Effector memory CD8-positive, alpha-beta T cell (primary cell): ENCODE results near the gene SPO11.

Experiments used
- ATAC-seq: fragments of 150-1000 bp; cut with Tn5 transposase; replicated peaks from 2 replicates; pipeline ENCODE4 v1.10.0; 2021; ENCODE audit warnings: mild to moderate bottlenecking, moderate library complexity
- DNase-seq, 3 experiments: peaks; one replicate each; pipeline ENCODE4 v3.0.0; 2021
- H3K27ac Mint-ChIP-seq, 2 donors: one replicate each; pipeline ENCODE4 v1.8.0; 2022; ENCODE audit warnings: mild to moderate bottlenecking in 2 of 2, mixed read lengths in 2 of 2, moderate library complexity in 2 of 2
- H3K27me3 Mint-ChIP-seq, 2 donors: one replicate each; pipeline ENCODE4 v1.8.0; 2022; ENCODE audit warnings: mixed read lengths in 2 of 2
- H3K36me3 Mint-ChIP-seq: one replicate; pipeline ENCODE4 v1.8.0; 2022; ENCODE audit warnings: mild to moderate bottlenecking, moderate library complexity, mixed read lengths; ENCODE audit not compliant: insufficient read depth
- H3K4me1 Mint-ChIP-seq, 2 donors: one replicate each; pipeline ENCODE4 v1.8.0; 2022; ENCODE audit warnings: low read depth in 2 of 2, mixed read lengths in 2 of 2
- H3K4me3 Mint-ChIP-seq, 2 donors: one replicate each; pipeline ENCODE4 v1.8.0; 2022; ENCODE audit warnings: mild to moderate bottlenecking in 2 of 2, mixed read lengths in 2 of 2, moderate library complexity in 2 of 2
- H3K9me3 Mint-ChIP-seq, 2 donors: one replicate each; pipeline ENCODE4 v1.8.0; 2022; ENCODE audit warnings: mixed read lengths in 2 of 2

Gene SPO11

DNA sequence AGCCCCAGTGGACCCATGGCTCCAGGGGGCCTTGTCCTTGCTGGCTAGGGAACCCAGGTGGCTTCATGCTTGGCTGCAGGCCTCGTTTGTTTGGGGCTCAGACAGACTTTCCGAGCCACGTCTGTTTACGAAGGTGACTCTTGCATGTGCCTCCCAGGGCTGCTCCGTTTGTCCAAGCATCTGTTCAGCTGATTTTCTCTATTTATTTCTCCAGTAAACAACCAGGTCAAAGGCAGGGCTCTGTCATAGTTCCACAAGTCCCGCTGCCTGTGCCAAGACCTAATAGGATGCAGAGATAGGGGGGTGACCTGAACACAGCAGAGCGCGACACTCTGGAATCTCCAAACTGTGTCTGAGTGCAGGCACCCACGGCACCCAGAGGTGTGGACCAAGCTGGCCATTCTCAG is 12.8 kb upstream of the SPO11 start:
- peaks cover 43 to 56% of the 10 kb centered on the region in 2 donors for H3K27me3 Mint-ChIP-seq
- no peak for ATAC-seq

GRCh38 chr20:57317316-57317788 is 12.3 kb upstream of the SPO11 start:
- Mint-ChIP-seq H3K4me3 (no peak overlapping the region), H3K27me3 (peaks cover 48 to 62% of the 10 kb centered on the region in 2 donors), H3K36me3 (no peaks in the 10 kb centered on the region), H3K9me3 (no peaks in the 10 kb centered on the region), H3K27ac (no peak overlapping the region), H3K4me1 (peaks cover 2 to 4% of the 10 kb centered on the region in 2 donors)
- DNase-seq, result no peak
- no peak for ATAC-seq

More for the DNA sequence above, 12.8 kb upstream of the SPO11 start:
- Mint-ChIP-seq H3K4me3 (no peak overlapping the region), H3K9me3 (no peaks in the 10 kb centered on the region), H3K4me1 (peaks cover 2 to 4% of the 10 kb centered on the region in 2 donors), H3K27ac (no peak overlapping the region), H3K36me3 (no peaks in the 10 kb centered on the region)
- DNase-seq, result no peak

- Mint-ChIP-seq H3K36me3 (no peaks in the 10 kb centered on the region), H3K9me3 (no peaks in the 10 kb centered on the region), H3K4me3 (no peak overlapping the region), H3K4me1 (peaks cover 2 to 4% of the 10 kb centered on the region in 2 donors), H3K27ac (no peak overlapping the region), H3K27me3 (peaks cover 53 to 67% of the 10 kb centered on the region in 2 donors)
- peak; percentile 52 for ATAC-seq
- peak in 1 of 3 experiments; percentile 5 for DNase-seq
These were observed 11.7 kb upstream of the SPO11 start for GRCh38 chr20:57317789-57318371.

- Mint-ChIP-seq H3K4me1 (peaks cover 2 to 4% of the 10 kb centered on the region in 2 donors), H3K9me3 (no peaks in the 10 kb centered on the region), H3K27ac (no peak overlapping the region), H3K27me3 (peaks cover 55 to 72% of the 10 kb centered on the region in 2 donors), H3K4me3 (no peak overlapping the region), H3K36me3 (no peaks in the 10 kb centered on the region)
- no peak for DNase-seq
- no peak for ATAC-seq
These were observed 10.0 kb upstream of the SPO11 start for GRCh38 chr20:57319584-57319983.

GRCh38 chr20:57320358-57320757 is 9.2 kb upstream of the SPO11 start:
- Mint-ChIP-seq H3K27me3 (peaks cover 51 to 77% of the 10 kb centered on the region in 2 donors), H3K36me3 (no peaks in the 10 kb centered on the region), H3K4me1 (peaks cover 2 to 4% of the 10 kb centered on the region in 2 donors), H3K9me3 (no peaks in the 10 kb centered on the region), H3K4me3 (no peak overlapping the region), H3K27ac (no peak overlapping the region)
- ATAC-seq, result no peak
- DNase-seq, result no peak

DNA sequence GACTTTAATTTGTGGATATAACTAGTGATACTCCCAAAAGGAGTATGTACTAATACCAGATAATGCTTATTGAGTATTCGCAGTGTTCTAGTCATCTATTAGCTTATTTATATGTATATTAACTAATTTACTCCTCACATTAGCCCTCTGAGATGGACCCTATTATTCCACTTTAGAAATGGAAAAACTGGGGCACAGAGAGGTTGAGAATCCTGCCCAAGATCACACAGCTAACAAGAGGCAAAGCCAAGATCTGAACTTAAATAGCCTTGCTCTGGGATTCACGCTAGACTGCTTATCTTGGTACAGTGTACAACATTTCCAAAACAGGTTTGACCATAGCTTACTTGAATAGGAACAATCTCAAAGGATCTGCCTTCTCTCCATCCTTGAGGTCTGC is 8.5 kb upstream of the SPO11 start:
- Mint-ChIP-seq H3K27me3 (peaks cover 46 to 75% of the 10 kb centered on the region in 2 donors), H3K36me3 (no peaks in the 10 kb centered on the region), H3K4me3 (no peak overlapping the region), H3K4me1 (peaks cover 2 to 4% of the 10 kb centered on the region in 2 donors), H3K27ac (no peak overlapping the region), H3K9me3 (no peaks in the 10 kb centered on the region)
- DNase-seq (no peak), ATAC-seq (no peak)

- DNase-seq, result no peak
- no peaks in the 10 kb centered on the region for H3K36me3 Mint-ChIP-seq
- no peak for ATAC-seq
- no peak overlapping the region for H3K27ac Mint-ChIP-seq
- H3K4me3 Mint-ChIP-seq, result no peak overlapping the region
- H3K9me3 Mint-ChIP-seq, result no peaks in the 10 kb centered on the region
- H3K27me3 Mint-ChIP-seq, result peaks cover 53 to 82% of the 10 kb centered on the region in 2 donors
- peaks cover 2 to 4% of the 10 kb centered on the region in 2 donors for H3K4me1 Mint-ChIP-seq
These were observed 7.1 kb upstream of the SPO11 start for GRCh38 chr20:57322476-57322875.

- DNase-seq, result no peak
- peaks cover 57 to 82% of the 10 kb centered on the region in 2 donors for H3K27me3 Mint-ChIP-seq
- peaks cover 0 to 4% of the 10 kb centered on the region in 2 donors for H3K4me1 Mint-ChIP-seq
- no peak overlapping the region for H3K27ac Mint-ChIP-seq
- ATAC-seq, result no peak
- no peak overlapping the region for H3K4me3 Mint-ChIP-seq
- no peaks in the 10 kb centered on the region for H3K9me3 Mint-ChIP-seq
- no peaks in the 10 kb centered on the region for H3K36me3 Mint-ChIP-seq
These were observed 6.6 kb upstream of the SPO11 start for GRCh38 chr20:57323034-57323433.

- no peak overlapping the region for H3K27ac Mint-ChIP-seq
- no peaks in the 10 kb centered on the region for H3K4me1 Mint-ChIP-seq
- DNase-seq (no peak), ATAC-seq (no peak)
- no peaks in the 10 kb centered on the region for H3K36me3 Mint-ChIP-seq
- no peaks in the 10 kb centered on the region for H3K9me3 Mint-ChIP-seq
- H3K4me3 Mint-ChIP-seq, result no peak overlapping the region
- H3K27me3 Mint-ChIP-seq, result peaks cover 43 to 75% of the 10 kb centered on the region in 2 donors
These were observed 3.8 kb upstream of the SPO11 start for GRCh38 chr20:57325632-57326356.

- Mint-ChIP-seq H3K36me3 (no peaks in the 10 kb centered on the region), H3K27ac (no peak overlapping the region), H3K4me3 (no peak overlapping the region), H3K4me1 (no peaks in the 10 kb centered on the region), H3K9me3 (no peaks in the 10 kb centered on the region), H3K27me3 (peaks cover 43 to 73% of the 10 kb centered on the region in 2 donors)
- DNase-seq, result no peak
- no peak for ATAC-seq
These were observed 2.7 kb upstream of the SPO11 start for GRCh38 chr20:57326667-57327455.

DNA sequence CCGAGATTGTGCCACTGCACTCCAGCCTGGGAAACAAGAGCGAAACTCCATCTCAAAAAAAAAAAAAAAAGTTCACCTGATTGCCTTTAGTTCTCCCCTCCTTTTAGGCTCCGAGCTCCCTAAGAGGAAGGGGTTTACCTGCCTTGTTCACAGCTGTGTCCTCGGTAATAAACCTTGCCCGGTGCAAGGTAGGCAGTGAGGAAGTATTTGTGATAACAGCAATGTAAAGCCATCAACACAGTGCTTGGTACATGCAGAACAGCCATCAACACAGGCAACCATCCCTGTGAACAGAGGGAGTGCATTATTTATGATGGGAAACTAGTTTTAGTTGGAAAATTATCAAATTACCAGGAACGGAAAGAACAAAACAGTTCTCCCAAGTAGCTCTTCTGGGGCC is 1.8 kb upstream of the SPO11 start:
- Mint-ChIP-seq H3K4me1 (no peaks in the 10 kb centered on the region), H3K9me3 (no peaks in the 10 kb centered on the region), H3K36me3 (no peaks in the 10 kb centered on the region), H3K27me3 (peaks cover 34 to 63% of the 10 kb centered on the region in 2 donors), H3K4me3 (no peak overlapping the region), H3K27ac (no peak overlapping the region)
- ATAC-seq, result no peak
- no peak for DNase-seq

- Mint-ChIP-seq H3K4me3 (no peak overlapping the region), H3K36me3 (no peaks in the 10 kb centered on the region), H3K9me3 (no peaks in the 10 kb centered on the region), H3K27me3 (peaks cover 26 to 48% of the 10 kb centered on the region in 2 donors), H3K4me1 (no peaks in the 10 kb centered on the region), H3K27ac (no peak overlapping the region)
- DNase-seq, result no peak
- ATAC-seq, result no peak
These were observed 1.4 kb downstream of the SPO11 start for GRCh38 chr20:57330998-57331397.
